AML-193 (cell line): ENCODE data around the gene STX2.
A peak's percentile ranks its signal among the peaks of the same experiment; 100 is the strongest.

Experiments used
- DNase-seq, 2 experiments: peaks; one replicate each; lab custom pipeline; 2025; lab: John Stamatoyannopoulos, UW

The STX2 gene

DNA sequence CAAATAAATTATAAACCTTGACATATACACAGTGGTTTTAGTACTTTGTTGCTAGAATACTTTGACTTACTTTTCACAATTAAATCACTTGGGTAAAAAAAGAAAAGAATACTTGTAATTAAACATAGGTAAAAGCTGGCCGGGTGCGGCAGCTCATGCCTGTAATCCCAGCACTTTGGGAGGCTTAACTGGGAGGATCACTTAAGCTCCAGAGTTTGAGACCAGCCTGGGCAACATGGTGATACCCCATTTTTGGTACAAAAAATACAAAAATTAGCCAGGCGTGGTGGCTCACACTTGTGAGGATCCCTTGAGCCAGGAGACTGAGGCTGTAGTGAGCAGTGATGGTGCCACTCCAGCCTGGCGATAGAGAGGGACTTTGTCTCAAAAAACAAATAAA lies 7.8 kb downstream of the STX2 start:
- DNase-seq: no peak

DNA sequence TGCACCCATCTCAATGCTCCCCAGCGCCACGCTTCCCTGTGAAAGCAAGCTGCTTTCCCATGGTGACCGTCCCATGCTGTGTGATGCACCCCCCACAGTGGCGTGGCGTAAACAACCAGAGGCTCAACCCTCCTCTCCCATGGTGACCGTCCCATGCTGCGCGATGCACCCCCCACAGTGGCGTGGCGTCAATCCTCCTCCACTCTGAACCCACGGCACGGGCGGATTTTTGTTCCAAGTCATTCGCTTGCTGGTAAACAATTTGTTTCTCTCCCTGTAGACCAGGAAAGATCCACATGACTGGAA lies 8.9 kb downstream of the STX2 start:
- DNase-seq: no peak

DNA sequence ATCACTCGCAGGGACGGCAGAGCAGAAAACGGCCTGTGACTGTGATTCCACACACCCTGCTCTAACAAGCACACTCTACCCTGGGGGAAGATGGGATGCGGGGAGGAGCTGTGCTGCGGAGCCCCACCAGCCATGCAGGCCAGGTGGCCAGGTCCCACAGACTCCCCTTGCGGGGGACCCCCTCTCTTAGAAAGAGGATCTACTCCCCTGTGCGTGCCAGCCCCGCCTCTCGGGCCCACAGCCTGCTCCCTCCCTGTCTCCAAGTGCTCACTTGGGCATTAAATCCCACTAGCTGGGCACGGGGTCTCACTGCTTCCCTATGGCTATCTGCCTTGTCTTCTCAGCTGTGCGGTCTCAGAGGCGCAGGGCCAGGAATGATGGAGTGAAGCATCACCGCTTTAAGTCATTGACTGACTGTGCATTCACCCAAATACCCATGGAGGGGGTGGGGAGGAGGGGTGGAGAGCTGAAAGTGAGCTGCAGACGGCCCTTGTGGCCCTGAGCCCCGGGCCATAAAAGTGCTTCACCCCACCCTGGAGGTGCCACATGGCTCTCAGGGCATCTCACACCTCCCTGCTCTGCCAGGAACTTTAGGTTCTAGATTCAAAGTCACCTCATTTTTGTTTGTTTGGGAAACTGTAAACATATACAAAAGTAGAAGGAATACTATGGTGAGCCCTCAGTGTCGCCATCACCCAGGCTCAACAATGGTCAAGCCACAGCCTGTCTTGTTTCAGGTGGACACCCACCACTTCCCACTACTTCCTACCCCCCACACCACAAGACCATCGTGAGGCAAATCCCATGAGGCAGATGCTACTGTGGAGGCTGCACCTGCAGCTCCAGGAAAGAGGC lies 9.4 kb downstream of the STX2 start:
- DNase-seq: no peak

DNA sequence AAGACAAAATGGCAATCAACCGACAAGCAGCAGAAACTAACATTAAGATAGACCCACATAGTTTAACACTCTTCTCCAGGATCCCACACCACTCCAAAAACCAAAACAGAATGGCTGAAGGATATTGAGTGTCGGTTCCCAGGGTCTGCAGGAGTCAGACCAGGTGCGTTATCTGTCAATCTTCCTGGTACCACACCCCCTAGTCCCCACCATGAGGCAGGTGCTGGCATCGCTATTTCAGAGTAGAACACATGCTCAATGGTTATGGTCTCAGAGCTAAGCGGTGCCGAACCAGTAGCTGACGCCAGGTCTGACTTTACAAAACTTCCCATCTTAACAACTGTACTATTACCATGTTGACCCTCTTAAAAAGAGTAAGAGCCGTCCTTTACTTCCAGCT lies 10.2 kb downstream of the STX2 start:
- no peak for DNase-seq

DNA sequence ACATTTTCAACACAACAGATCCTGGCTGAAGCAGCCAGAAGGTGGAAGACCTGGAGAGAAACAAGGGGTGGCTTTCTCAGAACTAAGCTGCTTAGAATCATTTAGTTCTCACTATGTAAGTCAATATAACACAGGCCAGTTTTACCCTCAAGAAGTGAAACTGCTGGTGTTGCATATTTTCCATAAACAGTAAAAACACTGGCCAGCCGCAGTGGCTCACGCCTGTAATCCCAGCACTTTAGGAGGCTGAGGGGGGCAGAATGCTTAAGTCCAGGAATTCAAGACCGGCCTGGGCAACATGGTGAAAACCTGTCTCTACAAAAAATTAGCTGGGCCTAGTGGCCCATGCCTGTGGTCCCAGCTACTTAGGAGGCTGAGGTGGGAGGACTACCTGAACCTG lies 11.6 kb downstream of the STX2 start:
- DNase-seq: no peak

DNA sequence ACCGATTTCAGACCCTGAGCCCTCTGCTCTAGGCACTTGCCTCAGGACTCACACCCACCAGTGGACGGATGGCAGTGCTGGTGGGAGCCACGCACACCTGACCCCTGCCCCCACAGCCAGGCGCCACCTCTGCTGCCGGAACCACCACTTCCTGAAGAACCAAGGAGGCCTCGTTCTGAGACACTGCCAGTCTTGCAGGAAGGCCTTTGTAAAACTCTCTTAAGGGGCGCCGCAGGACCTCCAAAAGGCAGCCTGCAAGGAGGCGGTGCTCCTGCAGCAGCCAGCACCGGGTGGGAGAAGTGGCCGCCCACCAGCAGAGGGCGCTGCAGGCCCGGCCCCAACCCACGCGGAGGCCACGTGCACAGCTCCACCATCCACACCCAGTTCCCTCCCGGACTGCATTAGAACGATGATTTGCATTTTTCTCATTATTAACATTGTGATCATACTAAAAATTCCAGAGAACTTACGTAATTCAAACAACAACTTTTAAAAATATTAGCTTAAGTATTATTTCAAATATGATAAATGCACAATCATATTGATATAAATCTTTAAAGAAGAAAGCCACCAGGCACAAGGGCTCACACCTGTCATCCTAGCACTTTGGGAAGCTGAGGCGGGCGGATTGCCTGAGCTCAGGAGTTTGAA lies 12.8 kb downstream of the STX2 start:
- peak; percentile 16 to 18 for DNase-seq

DNA sequence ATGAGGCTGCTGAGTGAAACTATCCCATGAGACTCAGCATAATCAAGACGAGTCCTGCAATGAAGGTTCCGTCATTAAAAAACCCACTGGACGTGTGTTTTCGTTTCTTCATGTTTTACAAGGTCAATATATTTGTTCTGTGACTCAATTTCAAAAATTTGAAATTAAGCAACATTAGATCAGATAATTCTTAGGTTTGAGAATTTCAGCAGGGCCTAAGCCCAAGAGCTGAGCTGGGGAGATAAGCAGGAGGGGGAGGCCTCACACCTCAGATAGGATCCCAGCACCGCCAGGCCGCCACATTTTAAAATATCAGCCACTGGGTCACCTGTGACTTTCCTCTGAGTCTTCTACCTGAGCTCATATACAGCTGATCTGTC lies 13.3 kb downstream of the STX2 start:
- no peak for DNase-seq

DNA sequence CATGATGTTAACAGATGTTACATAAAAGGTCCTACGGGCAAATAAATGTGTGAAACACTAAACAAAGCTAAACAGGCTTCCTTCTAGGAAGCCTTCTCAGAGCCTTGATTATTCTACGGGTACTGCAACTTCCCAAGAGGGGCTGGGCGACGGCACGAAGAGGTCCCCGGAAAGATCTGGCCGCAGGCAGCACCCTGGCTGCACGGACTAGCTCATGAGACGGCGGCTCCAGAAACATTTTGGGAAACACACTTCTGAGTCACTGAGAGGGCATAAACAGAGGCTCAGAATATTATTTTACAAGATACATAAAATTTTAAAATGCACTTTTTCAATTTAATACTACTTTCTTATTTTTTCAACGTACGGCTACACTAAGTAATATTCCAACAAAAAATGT lies 19.4 kb downstream of the STX2 start:
- no peak for DNase-seq

DNA sequence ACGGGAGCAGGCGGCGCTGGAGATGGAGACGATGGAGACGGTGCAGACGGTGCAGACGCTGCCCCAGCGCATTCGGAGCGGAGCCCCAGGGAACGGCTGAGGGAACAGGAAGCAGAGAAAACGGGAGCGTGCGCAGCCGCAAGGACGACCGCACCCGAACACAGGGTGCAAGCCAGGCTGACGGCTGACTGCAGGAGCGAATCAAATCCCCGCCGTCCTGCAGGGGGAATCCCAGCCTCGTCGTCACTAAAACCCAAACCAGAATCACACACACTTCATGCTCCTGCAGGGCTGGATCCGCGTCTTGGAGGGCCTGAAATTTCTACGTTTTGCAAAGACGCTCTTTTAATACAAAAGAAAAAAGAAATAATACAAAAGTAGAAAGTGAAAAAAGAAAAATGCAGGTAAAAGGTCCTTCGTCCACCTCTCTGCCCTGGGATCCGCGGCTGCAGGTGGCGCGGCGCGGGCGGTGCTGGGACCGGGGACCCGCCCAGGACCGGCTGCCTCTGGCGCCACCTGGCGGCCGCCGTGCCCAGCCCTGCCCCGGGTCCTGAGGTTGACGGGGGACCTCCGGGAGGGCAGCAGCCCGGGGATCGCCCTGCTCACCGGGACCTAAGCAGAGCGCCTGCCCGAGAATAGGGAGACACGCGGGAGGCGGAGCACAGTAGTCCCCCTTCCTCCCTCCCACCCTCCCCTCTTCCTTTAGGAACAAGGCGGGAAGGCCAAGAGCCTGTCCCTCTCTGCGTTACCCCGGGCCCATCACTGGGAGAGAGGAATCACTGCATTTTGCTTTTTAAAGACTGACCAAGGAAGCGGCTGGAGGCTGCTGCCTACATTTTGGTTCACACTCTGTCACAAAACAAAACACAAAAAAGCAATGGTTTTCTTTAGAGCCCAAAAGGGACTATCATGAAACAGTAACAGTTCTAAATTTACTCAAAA lies 20.1 kb downstream of the STX2 start:
- DNase-seq: no peak

DNA sequence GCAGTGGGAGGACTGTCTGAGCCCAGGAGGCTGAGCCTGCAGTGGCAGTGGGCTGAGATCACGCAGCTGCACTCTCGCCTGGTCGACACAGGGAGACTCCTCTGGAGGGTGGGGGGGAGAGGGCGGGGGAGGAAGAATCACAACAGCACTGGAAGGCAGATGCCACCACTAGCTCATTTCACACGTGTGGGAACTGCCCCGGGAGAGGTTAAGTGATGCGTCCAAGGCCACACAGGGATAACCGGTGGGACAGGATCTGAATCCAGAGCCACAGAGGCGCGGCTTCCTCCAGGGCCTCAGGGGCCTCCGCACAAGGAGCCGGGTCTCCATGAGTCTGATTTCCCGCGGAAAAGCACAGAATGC lies 20.8 kb downstream of the STX2 start:
- DNase-seq: no peak

DNA sequence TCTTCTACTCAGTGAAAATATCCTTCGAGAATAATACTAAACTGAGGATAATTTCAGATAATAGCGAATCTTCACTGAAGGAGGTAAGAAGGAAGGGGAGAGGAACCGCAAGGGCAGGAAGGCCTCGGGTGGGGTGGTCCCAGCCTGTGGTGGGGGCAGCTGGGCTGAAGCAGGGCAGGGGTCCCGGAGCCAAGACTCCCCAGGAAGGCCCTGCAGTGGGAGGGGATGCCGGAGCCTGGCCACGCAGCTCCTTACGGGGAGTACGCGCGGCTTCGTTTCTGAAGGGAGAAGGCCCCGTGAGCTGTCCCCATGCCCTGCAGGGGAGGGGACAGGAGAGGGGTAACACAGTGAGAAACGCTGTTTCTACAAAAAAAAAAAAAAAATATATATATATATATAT lies 21.2 kb downstream of the STX2 start:
- no peak for DNase-seq

DNA sequence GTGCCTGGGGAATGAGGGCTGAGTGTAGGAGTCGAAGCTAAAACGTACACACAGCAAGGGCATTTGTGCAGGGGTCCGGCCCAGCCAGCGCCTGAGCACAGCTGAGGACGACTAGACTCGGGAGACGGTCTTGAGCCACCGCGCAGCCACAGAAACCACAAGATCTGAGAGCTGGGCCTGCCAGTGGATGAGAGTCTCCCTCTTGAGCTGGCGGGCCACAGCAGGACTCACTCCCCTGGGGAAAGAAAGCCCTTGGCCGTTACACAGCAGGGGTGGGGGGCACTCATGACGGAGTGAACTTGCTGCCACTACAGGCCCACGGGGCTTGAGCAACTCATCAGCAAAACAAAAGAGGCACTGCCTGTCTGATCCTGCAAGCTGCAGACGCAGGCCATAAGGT lies 23.0 kb downstream of the STX2 start:
- no peak for DNase-seq

DNA sequence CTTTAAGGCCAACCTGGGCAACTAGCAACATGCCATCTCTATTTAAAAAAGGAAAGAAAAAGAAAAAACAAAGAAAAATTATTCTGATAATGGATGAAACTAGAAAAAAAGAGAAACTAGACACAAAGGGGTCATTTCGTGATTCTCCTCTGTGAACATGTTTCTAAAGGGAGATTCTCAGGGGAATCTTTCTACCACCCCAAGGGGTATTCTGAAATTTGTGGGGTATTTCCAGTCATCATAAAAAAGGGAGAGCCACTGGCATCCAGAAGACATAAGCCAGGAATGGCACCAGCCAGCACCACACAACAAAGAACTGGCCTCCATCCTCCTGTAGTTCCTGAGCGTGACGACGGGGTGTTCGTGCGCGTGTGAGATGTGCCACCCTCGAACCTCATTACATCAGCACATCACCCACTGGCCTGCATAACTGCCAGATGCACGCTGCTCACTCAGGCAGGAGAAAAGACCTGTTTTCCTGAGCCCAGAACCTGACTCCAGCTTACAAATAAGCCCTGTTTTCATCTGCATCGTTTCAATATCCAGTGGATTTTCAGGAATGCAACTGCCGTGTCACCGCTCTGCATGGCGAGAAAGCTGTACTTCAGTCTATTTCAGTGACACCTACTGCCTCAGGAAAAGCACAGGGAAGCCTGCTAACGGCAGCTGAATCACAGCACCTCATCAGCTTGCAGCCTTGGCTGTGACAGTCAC lies 23.9 kb downstream of the STX2 start:
- no peak for DNase-seq

DNA sequence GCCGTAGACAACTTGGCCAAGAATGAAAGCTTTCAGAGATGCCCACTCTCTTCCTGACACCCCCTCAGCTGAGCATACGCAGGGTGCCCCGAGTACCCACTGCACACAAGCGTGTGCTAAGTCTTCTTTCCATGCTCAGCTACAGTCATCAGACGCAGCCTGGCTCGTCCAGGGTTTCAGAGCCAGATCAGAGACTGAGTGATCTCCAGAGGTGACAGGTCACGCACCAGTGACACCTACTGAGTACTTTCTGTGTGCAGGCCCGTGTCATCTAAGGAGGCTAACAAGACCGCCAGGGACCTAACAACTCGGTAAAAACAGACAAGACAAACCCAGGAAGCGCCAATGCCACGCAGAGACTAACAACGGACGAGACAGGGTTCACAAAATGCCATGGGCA lies 25.1 kb downstream of the STX2 start:
- DNase-seq: no peak

DNA sequence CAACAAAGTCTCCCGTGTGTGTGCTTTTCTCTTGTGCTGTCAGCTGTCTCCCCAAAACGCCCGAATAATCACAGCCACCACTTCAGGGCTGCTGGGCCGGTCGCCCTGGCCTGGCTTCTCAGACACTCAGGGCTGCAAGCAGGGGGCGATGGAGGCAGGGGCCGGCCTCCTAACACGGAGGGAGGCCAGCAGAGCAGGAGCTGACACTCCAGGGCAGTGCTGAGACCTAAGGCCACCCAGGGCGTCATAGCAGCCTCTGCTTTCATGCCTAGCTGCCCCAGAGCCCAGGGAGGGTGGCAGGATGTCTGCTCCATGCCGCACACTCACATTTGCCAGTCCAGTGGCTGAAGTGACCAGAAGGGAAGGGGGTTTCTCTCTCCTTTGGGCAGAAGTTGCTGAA lies 25.6 kb downstream of the STX2 start:
- DNase-seq: no peak

DNA sequence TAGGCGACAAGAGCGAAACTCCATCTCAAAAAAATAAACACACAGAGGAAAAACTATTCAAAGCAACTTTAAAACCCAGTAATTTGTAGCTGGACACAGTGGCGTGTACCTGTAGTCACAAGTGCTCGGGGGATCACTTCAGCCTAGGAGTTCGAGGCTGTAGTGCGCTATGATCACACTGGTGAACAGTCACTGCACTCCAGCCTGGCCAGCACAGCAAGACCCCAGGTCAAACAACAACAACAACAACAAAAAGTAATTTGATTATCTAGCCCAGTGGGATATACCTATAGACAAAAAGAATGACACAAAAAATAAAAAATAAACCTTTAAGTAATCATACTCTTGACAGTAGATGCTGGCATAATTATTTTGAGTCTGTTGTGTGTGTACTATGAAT lies 29.3 kb downstream of the STX2 start:
- DNase-seq: no peak

DNA sequence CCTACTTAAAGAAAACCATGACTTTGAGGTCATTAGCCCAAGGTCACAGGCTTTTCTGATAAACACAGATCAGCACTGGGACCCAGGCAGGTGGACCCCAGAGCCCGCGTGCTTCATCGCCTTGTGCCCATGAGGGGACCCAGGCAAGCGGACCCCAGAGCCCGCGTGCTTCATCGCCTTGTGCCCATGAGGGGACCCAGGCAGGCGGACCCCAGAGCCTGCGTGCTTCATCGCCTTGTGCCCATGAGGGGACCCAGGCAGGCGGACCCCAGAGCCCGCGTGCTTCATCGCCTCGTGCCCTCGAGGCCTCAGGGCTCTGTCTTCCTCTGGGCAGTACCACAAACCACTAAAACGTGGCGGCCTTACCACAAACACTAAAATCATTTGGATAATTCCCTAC lies 31.7 kb downstream of the STX2 start:
- DNase-seq: no peak

DNA sequence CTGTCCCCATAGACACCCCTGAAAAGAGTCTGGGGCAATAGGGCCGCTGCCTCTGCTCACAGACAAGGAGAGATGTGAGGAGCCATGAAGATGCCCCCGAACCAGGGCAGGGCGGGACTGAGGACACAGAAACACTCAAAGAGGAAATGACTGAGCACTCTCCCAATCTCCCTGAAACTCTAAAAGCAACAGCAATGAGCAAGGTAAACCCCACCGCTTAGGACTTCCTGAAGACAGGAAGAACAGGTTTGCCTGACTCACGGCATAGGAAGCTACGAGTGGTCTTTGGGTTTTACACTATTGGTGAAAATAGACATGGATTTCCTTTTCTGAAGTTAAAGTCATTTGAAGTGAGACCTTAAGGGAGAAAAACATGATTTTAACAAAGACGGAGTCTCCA lies 32.5 kb downstream of the STX2 start:
- no peak for DNase-seq

DNA sequence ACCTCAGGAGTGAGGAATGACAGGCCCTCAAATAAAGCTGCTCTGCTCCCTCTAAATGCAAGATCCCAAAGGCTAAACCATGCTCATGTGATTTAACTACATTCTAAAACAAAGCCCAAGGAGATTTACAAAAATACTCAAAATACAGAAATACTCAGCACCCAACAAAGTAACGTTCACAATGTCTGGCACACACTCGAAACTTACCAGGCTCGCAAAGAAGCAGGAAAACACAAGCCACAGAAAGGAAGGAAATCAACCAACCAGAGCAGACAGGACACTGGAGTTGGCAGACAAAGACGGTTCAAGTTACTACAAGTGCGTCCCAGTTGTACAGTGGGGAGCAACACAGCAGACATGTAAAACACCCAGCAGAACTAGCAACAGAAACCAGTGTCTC lies 33.4 kb downstream of the STX2 start:
- DNase-seq: no peak

DNA sequence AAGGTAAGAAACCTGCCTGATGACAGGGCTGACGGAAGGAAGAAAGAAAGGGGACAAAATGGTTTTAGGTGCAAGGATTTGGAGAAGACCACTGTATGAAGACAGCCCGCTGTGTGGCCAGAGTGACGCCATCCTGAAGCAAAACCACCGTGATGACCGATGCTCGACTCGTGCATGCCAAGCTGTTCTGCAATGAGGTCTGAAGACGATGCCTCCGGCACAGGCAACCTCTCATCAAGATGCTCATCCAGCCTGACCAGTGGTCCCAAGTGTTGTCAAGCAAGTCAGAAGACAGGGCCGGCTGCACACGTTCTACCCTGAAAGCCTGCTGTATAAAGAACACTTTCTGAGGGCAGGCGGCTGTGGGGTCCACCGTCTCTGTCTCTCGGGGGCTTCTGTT lies 34.8 kb downstream of the STX2 start:
- DNase-seq: no peak

DNA sequence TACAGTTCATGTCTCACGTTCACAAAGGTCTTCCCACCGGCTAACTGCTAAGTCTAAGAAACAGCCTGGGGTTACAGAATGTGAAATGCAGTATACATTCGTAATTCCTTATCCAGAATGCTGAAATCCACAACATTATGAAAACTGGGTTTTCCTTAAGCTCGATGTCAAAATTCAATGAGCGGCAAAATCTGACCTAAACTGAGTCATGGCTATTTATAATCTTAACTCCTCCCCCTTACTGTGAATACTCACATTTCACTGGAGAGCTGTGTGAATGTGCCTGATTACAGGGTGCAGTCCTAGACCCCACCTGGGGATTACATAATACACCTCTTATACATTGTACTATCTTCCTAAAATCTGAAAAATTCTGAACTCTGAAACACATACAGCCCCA lies 35.3 kb downstream of the STX2 start:
- DNase-seq: no peak

DNA sequence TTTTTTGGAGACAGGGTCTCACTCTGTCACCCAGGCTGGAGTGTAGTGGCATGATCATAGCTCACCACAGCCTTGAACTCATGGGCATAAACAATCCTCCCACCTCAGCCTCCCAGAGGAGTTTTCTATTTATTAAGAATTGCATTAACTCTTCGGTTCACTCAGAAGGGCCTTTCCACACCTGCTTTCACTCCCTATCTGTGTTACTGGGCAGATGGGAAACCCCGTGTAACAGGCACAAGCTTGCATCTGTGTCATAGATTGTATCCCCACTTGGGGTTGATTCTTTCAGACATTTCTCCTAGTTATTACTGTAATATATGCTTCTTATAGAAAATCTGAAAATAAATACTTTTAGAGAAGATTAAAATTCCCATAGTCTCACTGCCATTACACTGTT lies 38.7 kb downstream of the STX2 start:
- no peak for DNase-seq
